GM18909 (cell line): ENCODE measurements around the gene VSIG2.

ENCODE experiments used
- ATAC-seq: cut with Tn5 transposase; IDR thresholded peaks from one replicate; pipeline ENCODE4 v1.9.1; 2021; ENCODE audit warnings: mild to moderate bottlenecking; ENCODE audit not compliant: unreplicated experiment, poor library complexity

VSIG2 gene

DNA sequence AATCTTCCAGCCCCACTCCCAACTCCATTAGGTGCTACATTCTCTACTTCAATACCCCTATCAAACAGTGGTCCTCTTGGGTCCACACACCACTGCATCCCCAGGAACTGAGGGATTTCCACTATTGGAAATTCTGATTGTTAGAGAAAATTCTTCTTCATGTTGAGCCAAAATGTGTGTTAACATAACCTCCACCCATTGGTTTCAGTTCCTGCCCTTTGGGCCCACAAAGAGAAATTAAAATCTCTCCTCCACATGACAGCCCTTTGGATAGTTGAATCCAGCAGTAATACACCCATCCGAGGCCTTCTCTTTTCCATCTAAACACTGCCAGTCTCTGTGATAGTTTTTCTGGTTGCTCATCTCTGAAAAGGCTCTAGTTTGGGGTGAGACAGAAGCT lies 2.1 kb downstream of the VSIG2 start:
- ATAC-seq = no peak

DNA sequence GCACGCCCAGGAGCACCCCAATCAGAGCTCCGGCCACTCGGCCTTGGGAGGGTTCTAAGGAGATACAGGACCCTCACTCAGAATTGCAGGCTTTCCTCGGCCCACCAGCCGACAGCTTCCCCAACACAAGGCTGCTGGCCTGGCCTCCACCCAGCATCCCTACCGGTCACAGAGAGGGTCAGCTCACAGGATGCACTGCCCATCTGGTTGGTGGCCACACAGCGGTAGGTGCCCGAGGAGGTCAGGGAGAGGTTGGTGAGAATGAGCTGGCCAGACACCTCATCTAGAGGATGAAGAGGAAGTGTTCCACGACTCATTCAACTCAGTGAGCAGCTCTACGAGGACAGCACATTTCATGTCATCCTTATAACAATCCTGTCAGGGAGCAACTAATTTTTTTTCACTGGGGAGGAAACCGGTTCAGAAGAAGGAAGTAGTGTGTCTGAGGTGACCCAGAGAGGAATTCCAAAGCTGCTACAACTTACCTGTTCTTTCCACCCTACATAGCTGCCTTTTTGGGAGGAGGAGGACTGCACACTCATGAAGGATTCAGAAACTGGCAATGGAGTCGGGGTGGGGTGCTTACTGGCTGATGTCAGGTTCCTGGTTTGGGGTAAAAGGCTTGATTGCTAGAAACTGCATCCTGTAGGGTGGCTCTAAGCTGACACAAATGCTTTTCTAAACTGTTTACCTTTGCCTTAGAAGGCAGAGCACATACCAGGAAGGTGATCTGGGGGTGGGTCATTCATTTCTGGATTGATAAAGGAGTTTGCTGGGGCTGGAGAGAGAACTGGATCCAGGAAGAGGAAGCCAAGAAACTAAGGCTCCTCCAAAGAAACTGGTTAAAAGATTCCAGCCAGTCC lies 3.3 kb downstream of the VSIG2 start:
- no peak for ATAC-seq

DNA sequence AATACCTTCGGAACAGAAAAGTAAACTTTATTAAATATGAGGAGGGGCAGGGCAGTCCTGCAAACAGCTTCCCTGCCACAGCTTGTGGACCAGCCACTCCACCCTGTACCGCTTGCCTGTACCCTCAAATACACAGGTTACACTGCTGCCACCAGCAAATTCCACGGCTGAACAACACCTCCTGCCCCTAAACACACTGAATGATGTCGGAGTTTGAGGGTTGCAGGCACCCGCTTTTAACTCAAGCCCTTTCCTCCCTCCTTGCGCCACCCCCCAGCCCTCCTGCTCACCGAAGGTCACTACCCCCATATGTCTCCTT lies 4.0 kb downstream of the VSIG2 start:
- no peak for ATAC-seq

DNA sequence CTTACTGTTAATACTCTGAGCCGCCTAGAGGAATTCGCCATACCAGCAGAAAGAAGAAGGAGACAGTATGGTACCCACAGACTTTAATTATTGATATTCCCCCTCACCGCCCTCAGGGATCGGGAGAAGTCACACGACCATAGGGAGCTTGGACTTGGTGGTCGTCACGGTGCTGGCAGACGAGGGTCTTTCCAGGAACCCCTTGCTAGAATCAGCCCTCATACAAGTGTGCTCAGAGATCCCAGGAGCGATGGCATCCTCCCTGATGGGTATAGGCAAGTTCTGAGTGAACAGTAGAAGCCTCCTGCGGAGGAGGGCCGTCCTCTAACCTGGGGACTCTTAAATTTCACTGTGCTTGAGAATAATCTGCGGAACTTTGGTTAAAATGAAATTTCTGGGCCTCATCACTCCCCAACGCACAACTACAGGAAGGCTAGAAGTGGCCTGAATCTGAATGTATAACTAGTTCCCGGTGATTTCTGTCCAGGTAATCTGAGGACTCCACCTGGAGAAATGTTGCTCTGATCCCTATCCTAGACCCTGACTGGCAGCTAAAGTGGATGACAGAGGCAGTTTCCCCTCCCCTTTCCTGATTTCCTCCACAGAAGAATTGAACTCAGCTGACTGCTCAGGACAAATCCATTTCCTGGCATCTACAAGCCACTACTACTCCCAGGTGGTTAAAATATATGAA lies 4.5 kb downstream of the VSIG2 start:
- ATAC-seq = no peak

DNA sequence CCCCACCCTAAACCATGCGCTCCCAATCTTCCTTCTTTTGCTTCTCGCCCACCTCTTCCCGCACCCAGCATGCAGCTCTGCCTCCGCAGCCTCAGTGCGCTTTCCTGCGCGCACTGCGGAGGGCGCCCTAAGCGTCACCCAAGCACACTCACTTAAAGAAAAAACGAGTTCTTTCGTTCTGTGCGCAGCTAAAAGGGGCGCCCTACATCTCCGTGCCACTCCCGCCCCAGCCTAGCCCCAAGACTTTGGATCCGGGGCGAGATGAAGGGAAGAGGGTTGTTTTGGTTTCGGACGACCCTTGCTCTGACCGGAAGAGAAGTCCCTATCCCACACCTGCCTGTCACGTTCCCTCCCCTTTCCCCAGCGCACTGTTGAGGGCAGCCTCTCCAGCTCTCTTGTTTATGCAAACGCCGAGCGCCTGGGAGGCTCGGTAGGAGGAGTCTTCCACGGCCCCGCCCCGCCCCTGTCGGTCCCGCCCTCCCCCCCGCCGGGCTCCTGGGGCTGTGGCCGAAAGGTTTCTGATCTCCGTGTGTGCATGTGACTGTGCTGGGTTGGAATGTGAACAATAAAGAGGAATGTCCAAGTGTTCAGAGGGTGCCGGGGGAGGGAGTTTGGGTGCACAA lies 5.3 kb downstream of the VSIG2 start:
- peak; percentile 92 for ATAC-seq

DNA sequence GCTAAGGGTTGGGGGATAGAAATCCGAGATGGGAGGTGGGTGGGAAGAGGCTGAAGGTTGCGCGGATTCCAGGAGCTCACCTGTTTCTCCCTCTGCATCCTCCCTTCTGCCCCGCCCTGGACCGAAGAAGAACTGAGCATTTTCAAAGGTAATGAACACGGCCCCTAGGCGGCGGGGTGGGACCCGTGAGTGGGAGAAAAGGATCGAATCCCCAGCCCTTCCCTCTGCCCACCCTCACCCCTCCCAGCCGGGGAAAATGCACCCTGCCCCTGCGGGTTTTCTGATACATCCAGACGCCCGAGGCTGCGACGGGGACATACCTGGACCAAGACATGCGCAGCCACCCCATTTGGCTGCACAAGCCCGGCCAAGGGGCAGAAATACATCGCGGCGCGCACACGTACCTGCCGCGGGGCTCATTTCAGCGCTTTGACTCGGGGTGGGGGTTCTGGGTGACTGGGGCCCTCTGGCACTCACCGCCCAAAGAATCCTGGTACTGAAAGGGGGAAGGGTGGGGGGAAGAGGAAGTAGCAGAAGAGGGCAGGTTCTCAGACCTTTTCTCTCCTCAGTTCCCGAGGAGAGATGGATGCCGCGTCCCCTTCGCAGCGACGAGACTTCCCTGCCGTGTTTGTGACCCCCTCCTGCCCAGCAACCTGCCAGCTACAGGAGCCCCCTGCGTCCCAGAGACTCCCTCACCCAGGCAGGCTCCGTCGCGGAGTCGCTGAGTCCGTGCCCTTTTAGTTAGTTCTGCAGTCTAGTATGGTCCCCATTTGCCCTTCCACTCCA lies 6.0 kb downstream of the VSIG2 start:
- peak; percentile 17 for ATAC-seq

DNA sequence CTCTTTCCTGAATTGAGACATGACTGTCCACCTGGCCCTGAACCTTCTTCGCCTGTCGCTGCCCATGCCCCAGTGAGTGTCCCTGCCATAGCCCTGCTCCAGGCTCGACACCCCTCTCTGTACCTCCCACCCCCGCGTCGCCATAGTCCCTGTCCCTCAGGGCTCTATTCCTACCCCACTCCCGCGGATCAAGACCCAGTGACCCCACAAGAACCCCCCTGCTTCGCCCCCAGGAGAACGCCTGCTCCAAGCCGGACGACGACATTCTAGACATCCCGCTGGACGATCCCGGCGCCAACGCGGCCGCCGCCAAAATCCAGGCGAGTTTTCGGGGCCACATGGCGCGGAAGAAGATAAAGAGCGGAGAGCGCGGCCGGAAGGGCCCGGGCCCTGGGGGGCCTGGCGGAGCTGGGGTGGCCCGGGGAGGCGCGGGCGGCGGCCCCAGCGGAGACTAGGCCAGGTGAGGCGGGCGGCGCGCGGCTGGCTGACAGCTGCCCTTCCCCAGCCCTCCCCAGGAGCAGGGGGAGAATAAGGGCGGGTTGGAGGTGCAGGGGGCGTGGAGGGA lies 6.7 kb downstream of the VSIG2 start:
- no peak for ATAC-seq

DNA sequence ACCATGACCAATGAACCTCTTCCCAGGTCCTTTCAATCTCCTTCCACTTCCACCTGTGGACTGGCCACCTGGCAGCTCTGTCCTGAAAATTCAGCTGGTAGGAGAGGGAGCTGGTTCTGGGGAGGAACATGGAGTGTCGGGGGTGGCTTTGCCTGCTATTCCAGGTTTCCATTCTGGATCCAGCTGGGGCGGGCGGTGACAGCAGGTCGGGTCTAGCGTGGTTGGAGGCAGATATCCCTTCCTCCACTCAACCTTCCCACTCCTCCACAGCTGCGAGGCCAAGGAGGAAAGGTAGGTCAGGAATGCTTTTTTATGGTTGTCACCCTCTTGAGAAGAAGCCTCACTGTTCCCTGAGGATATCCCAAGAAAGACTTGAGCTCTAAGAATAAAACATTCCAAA lies 9.0 kb downstream of the VSIG2 start:
- ATAC-seq = no peak

DNA sequence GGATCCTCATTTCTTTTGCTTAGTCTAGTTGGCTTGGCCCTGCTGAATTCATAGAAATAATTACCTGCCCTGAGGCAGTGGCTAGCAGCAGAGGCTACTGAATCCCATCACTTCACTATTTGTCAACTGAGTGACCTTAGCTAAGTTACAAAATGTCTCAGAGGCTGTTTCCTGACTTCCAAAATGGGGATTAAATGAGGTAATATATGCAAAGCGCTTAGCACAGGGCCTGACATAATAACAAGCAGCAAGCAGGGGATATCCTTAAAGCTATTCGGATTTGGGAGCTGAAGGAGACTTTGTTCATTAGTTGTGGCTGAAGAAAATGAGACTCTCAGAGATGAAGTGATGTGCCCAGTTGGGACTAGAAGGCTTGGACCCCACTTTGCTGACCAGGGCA lies 9.5 kb downstream of the VSIG2 start:
- no peak for ATAC-seq

DNA sequence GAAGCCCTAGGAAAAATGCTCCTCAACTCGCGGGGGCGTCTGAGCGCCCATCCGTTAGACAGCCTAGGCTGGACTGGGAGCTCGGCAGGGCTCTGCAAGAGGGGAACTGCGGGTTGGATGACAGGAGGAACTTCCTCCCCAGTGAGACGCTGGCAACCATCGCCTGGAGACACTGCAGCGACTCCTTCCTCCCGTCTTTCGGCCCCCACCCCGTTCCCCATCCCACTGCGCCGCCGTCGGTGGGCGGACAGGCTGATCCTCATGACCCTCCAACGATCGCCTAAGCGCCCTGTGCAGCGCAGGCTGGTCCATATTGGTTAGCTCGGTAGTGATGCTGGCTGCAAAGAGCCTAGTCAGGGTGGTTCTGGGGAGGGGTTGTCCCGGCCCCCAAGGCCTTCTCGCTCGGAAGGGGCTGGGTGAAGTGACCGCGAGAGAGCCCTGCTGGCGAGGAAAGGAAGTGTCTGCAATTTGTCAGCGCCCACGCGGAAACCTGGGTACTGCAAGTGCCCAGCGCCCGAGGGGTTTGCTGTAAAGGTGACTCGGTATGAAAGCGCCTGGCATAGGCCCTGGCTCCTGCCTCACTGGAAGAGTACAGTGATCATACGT lies 11.7 kb downstream of the VSIG2 start:
- peak; percentile 50 for ATAC-seq

DNA sequence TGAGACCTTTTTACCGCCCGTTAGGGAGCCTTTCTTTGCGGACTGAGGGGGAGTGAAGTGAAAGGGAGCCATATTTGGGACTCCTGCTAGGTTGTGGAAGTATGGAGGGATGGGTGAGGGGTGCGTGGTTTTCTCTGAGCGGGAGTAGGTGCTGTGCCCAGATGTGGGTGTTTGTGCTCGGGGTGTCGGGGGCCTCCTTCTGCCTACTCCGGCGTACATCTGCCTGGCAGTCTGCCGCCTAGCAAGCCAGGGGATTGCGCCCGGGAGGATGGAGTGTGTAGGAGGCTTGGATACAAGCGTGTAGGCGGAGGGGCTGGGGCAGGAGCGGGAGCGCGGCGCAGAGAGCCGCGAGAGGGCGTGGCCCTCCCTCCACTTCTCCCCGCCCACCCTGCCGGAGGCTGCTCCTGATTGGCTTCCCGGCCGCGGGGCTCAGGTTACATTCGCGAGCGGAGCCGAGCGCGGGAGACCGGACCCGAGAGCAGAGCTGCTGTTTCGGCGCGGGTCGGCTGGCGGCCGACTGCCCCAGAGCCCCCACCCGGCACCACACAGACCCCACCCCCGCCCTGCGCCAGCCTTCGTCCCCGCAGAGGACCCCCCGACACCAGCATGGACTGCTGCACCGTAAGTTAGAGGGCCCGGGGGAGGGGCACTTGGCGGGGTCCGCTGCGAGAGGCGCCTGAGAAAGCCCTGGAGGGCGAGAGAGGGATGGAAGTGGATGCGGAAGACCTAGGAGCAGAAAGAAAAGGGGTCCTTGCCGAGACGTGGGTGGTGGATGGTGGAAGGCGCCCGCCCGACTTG lies 12.4 kb downstream of the VSIG2 start, which contains the start of gene NRGN:
Gene NRGN, plus strand, starts transcription at position 464 of the 798 bp plus-strand sequence. Its CDS starts 143 bp downstream, at position 607.
- ATAC-seq = peak; percentile 97

DNA sequence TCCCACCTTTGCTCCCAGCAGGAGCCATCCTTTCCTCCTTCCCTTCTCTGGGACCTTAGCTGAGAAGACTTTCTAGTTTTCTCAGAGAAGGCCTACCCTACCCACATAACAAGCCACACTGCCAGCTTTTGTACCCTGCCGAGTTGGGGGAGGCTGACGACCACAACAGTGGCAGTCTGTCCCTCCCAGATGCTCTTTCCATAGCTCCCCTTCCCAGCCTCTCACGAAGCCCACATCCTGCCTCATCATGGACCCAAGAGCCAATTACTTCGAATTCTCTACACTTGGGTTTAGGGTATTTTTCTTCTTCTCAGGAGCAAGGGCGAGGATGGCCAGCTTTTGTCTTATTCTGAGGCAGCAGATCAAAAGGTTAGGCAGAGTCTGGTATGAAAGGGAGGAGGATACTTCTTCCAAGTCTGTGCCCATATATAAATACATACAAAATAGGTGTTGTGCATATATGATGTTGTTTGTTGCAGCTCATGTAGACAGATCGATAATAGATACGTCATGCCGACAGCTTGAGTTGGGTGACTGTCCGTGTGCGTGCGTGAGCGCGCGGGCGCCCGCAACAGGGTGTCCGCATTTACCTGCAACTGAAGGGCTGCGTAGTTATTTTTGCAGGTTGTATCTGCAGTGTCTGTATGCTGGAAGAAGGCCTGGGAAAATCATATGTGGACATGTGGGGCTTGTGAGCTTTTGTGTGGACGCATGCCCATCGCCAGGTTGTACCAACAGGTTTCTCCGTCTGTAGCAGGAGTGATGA lies 13.2 kb downstream of the VSIG2 start:
- ATAC-seq = no peak

DNA sequence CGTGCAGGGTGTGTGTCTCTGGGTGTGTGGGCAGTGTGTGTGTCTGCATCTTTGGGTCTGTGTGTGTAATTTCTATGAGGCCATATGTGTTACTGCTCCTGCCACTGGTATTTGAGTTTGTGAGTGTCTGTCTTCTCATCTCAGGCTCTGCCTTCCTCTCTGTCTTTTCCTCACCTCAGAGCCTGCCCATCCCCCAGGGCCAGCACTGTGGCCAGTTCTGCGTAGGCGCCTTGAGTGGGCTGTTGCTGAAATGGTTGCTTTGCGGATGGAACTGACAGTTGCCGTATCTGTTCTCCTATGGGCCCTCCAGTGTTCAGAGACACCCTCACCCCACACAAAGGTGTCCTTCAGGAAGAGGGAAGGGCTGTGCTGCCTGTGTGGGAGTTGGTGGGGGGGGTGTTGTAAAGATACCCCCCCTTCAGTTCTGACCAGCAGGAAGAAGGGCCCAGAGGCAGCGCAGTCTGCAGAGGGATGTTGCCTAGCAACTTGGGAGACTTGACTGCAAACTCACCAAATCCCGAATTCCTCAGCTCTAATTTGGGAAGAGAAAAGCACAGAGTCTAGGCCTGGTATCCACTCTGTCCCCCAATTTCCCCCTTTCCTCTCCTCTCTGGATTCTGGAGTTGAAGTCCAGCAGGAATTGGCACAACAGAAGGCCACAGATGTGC lies 14.3 kb downstream of the VSIG2 start:
- ATAC-seq = no peak

DNA sequence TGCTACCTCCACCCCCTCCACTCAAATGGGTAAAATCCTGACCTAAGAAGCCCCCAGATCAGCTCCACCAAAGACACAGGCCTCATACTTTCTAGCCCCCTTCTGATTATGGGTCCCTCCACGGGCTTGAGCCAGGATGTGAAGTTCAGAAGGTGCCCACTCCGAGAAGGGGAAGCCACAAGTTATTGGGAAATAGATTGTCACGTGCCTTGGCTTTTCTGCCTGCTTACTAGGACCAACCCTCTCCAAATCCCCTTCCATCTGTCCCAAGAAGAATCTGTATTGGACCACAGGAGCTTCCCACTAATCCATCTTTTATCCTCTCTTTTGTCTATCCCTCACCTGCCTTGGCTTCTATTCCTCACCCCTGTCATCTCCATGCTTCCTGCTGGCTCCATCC lies 15.3 kb downstream of the VSIG2 start:
- ATAC-seq = no peak

DNA sequence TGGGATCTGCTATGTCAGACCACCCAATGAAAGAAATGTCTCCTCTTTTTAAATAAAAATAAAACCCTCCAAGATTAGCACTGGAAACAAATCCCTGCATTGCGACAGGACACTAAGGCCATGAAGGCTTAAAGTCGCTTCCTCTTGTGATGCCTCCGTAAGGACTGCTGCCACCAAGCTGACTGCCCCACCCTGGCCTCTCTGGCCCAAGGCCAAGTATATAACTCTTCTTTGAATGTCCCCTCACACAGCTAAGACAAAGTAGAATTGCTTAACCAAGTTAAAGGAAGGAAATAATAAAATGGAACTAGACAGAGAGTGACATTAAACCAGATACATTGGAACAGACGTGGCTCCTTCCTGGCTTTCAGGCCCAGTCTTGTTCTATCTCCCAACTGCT lies 19.8 kb downstream of the VSIG2 start:
- no peak for ATAC-seq

DNA sequence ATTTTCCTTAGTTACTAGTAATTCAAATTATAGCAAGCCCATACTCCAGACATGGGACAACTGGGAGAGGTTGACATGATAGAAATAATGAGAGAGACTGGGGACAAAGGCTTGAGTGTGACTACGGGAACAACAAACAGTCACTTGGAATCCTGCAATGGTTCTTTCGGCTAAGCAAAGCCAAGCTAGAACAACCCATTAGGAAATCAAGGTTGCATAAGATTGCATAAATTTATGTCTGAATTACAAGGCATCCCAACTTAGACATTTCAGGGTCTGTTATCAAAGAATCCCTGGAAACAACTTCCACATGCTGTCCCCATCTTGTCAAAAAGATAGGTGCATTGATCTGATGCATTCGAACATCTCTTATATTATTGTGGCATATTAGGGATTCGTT lies 22.5 kb downstream of the VSIG2 start:
- ATAC-seq = no peak

DNA sequence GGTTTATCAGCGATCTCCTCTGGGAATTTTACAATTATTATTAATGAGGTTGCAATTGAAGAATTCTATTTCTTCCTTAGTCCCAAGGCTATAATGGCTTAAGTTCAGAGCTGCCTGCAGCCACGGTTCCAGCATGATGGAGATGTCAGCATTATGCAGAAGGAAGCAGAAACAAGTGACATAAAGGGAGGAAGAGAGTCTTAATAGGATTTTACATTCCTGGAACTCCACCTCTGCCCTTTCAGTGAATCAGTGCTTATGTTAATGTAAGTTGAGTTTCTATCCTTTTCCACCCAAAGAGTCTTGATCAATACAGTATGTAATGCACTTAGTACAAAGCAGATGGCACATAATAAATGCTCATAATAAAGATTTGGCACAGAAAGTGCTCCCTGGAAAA lies 23.9 kb downstream of the VSIG2 start:
- no peak for ATAC-seq

DNA sequence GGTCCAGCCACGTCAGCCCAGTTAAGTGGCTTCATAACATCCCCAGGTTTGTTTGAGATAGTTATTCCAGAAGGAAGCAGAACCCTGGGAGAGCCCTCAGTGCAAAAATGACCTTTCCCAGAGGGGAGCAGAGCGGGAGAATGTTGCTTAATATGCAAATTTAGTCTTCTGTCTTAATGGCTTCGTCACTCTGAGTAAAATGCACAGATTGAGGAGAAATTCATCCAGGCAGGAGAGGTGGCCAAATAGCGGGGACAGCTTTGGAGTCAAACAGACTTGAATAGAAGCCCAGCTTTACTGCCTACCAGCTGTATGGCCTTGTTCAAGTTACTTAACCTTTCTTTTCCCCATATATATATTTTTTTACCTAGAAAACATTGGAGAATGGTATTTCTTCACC lies 24.6 kb downstream of the VSIG2 start:
- ATAC-seq = no peak
